Tongue (tissue), 2 donors: ENCODE measurements around the gene SKP2. TPM values are rescaled to one million over a fixed set of nuclear protein-coding genes. Genes with fewer than 3 reads are reported as not detected.
"Not testable (repeated sequence)": the region's sequence is repeated elsewhere in the genome, so short reads cannot be mapped to it uniquely, and the experiment has no call there.

Source experiments
- DNase-seq: peaks from one replicate; pipeline ENCODE4 v3.0.0-alpha.2; 2015
- total RNA-seq: library from RNA; depleted of rRNA; stranded (reverse); fragments of >200 nt; gene quantifications from one replicate; pipeline ENCODE4 v1.2.3, GENCODE V29; 2014

Gene SKP2
- total RNA-seq, 1 donor from 2014 or later: 65.9 TPM

GRCh38 chr5:36158144-36158543 is 6.2 kb downstream of the SKP2 start:
- peak; percentile 89 for DNase-seq

GRCh38 chr5:36160617-36161016 is 8.7 kb downstream of the SKP2 start:
- no peak for DNase-seq

GRCh38 chr5:36161361-36161760 is 9.4 kb downstream of the SKP2 start:
- no peak for DNase-seq

GRCh38 chr5:36162810-36163486 is 11.0 kb downstream of the SKP2 start:
- no peak for DNase-seq

GRCh38 chr5:36164461-36164860 is 12.6 kb downstream of the SKP2 start:
- no peak for DNase-seq

GRCh38 chr5:36168737-36169136 is 16.8 kb downstream of the SKP2 start:
- DNase-seq: no peak

- DNase-seq: no peak
Measured at GRCh38 chr5:36170832-36171424, 19.0 kb downstream of the SKP2 start.

GRCh38 chr5:36172599-36172998 is 20.7 kb downstream of the SKP2 start:
- DNase-seq: no peak

- DNase-seq: no peak
Measured at GRCh38 chr5:36173426-36173825, 21.5 kb downstream of the SKP2 start.

- no peak for DNase-seq
Measured at GRCh38 chr5:36174119-36174518, 22.2 kb downstream of the SKP2 start.

- DNase-seq: no peak
Measured at GRCh38 chr5:36175043-36175442, 23.1 kb downstream of the SKP2 start.

- DNase-seq: no peak
Measured at GRCh38 chr5:36177154-36177553, 25.2 kb downstream of the SKP2 start.

GRCh38 chr5:36177715-36178523 is 26.0 kb downstream of the SKP2 start:
- DNase-seq: peak; percentile 60

- no peak for DNase-seq
Measured at GRCh38 chr5:36178524-36178890, 26.6 kb downstream of the SKP2 start.

GRCh38 chr5:36179950-36180349 is 28.0 kb downstream of the SKP2 start:
- DNase-seq: no peak

GRCh38 chr5:36180556-36181350 is 28.8 kb downstream of the SKP2 start:
- DNase-seq: peak; percentile 50

- no peak for DNase-seq
Measured at GRCh38 chr5:36181774-36182173, 29.9 kb downstream of the SKP2 start.

GRCh38 chr5:36184408-36184807 is 32.5 kb downstream of the SKP2 start:
- not testable (repeated sequence) for DNase-seq

- DNase-seq: no peak
Measured at GRCh38 chr5:36193746-36194145, 41.8 kb downstream of the SKP2 start.

- no peak for DNase-seq
Measured at GRCh38 chr5:36198281-36198680, 46.4 kb downstream of the SKP2 start.

GRCh38 chr5:36198783-36199182 is 46.9 kb downstream of the SKP2 start:
- DNase-seq: not testable (repeated sequence)

GRCh38 chr5:36199620-36200019 is 47.7 kb downstream of the SKP2 start:
- DNase-seq: no peak

- no peak for DNase-seq
Measured at GRCh38 chr5:36200513-36200912, 48.6 kb downstream of the SKP2 start.
